Stimulated activated CD8-positive, alpha-beta memory T cell treated with anti-CD3 and anti-CD28 coated beads, Interleukin-2, amount 100 ng/mL, for 1 hour (primary cell): Measurements from ENCODE around the gene HOMER3.
"Not testable (repeated sequence)": the region's sequence is repeated elsewhere in the genome, so short reads cannot be mapped to it uniquely, and the experiment has no call there.

Experiments used
- DNase-seq, 2 donors: peaks; one replicate each; pipeline ENCODE4 v3.0.0-alpha.2; 2020; ENCODE audit warnings: low read depth in 2 of 2

Gene HOMER3

GRCh38 chr19:18924684-18925213, 16.3 kb downstream of the HOMER3 start:
- DNase-seq: no peak

DNA sequence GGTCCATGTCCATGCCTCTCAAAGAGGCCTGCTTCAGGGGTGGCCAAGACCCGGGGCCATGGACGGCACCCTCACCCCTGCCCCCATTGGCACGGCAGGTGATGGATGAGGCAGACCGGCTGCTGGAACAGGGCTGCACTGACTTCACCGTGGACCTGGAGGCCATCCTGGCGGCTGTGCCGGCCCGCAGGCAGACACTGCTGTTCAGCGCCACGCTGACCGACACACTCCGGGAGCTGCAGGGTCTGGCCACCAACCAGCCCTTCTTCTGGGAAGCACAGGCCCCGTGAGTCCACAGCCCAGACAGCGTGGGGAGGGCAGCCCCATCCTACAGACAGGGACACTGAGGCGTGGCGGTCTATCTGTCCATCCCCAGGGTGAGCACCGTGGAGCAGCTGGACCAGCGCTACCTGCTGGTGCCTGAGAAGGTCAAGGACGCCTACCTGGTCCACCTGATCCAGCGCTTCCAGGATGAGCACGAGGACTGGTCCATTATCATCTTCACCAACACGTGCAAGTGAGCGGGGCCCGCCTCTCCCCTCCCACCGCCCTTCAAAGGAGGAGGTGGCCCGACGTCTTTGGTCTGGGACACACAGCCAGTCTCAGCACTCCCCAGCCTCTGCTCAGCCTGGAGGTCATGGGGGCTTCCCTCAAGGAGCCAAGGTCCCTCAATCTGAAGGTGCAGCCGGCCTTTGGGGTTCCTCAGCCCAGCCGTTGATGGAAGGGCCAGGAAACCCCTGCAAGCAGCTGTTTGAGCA, 18.6 kb downstream of the HOMER3 start:
- no peak for DNase-seq

- DNase-seq: no peak
Measured at GRCh38 chr19:18921593-18921992, 19.4 kb downstream of the HOMER3 start.

GRCh38 chr19:18920400-18920799, 20.6 kb downstream of the HOMER3 start:
- no peak for DNase-seq

- DNase-seq: no peak
Measured at GRCh38 chr19:18919900-18920214, 21.2 kb downstream of the HOMER3 start.

DNA sequence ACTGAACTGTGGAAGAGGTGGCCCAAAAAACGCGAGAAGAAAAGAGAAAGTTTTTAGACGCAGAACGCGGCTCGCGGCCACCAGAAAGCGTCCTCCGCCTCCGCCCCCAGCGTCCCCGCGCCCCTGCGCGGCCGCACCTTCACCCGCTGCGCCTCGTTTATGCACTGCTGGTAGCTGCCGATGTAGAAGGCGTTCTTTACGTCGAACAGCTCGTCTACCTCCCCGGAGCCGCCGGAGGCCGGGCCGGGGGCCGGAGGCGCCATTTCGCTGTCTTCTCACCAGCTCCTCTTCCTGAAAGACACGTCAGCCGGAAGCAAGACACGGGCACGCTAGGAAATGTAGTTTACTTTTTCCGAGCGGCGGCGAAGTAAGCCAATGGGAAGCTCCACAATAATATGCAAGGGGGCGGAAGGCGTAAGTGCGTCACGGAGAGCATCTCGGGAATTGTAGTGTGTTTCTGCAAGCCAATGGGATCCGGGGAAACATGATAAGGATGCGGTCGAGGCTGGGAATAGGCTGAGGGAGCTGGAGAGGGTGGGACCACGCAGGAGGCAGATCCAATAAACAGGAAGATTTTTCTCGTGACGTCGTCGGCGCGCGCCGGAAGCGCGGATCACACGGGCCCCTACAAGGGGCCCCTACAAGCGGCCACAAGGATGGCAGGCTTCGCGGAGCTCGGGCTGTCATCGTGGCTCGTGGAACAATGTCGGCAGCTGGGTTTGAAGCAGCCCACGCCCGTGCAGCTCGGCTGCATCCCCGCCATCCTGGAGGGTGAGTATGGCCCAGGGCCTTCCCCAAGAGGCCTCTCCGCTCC, 21.7 kb downstream of the HOMER3 start, which contains the start of the genes COPE and DDX49:
TSS of gene COPE (minus strand) at position 302 of the 814 bp plus-strand sequence. CDS start at position 263, 39 bp downstream.
TSS of gene DDX49 (plus strand) at position 630 of the 814 bp plus-strand sequence. CDS start at position 657, 27 bp downstream.
- DNase-seq: peak; percentile 92 to 96

DNA sequence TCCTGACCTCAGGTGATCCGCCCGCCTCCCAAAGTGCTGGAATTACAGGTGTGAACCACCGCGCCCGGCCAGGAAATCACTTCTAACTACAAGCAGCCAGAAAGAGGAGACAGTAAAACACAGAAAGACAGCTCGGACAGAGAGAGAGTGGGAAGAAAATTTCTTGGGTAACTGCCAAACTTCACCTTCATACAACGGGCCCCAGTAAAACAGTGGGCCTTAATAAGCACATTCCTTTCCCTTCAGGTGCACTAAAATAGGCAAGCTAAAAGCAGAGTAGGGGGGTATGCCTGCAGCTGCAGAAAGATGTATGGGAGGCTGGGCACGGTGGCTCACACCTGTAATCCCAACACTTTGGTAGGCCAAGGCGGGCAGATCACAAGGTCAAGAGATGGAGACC, 23.4 kb downstream of the HOMER3 start:
- DNase-seq: not testable (repeated sequence)

DNA sequence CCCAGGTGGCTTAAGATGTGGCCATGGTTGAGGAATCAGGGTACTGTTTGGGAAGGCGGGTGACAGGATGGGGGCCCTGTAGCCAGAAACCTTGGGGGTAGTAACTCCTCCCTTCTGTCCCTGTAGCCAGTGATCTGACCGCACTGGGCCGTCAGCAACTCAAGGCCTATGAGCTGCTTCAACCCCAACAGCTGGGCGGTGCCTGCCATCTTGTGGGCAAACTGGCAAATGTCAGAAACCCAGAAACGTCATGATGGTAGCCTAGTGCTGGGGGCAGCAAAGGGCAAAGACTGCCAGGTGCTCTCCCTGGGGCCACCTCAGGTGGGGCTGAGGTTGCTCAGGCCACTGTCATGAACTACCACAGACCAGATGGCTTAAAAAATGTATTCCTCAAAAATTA, 25.4 kb downstream of the HOMER3 start:
- DNase-seq: no peak

DNA sequence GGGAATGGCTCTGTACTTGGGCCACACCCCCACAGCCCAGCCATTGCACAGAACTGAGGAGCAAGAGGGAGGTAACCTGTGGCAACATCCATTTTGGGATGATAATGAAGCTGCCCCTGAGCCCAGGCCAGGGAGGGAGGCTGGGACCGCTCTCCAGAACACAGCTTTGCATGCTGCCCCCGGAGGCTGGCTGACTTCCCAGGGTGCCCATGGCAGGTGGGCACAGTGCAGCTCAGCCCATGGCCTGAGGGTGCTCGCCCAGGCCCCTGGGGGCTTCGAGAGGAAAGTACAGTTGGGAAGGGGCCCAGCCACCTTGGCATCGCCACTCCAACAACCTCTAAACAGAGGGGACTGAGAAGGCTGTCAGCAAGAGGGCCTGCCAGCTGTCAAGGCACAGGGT, 27.6 kb downstream of the HOMER3 start:
- DNase-seq: no peak

GRCh38 chr19:18912933-18913332, 28.1 kb downstream of the HOMER3 start:
- no peak for DNase-seq

DNA sequence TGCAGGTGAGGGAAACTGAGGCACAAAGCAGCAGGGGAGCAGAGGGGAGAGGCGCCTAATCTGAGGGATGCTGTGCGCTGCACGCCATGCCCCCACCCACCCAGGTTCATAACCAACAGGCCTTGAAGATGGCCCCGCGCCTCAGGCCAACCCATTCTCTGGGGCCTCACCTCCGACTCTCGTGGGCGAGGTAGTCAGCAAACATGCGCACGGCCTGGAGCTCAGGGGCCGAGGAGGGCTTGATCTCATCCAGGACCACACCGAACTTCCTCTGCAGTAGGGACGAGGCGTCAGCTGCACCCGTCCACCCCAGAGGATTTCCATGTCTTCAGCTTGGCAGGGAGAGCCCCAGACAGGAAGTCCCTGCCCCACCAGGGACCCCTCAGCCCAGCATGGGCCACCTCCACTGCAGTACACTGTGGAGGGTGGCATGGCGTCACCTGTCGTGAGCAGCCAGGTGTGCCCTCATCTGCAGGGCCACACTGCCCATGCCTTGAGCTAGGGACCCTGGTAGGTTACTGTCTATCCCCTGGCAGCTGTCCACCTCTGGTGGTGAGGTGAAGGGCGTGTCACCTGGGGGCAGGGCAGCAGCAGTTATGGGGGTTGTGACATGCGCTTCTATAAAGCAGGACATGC, 30.1 kb downstream of the HOMER3 start:
- no peak for DNase-seq

DNA sequence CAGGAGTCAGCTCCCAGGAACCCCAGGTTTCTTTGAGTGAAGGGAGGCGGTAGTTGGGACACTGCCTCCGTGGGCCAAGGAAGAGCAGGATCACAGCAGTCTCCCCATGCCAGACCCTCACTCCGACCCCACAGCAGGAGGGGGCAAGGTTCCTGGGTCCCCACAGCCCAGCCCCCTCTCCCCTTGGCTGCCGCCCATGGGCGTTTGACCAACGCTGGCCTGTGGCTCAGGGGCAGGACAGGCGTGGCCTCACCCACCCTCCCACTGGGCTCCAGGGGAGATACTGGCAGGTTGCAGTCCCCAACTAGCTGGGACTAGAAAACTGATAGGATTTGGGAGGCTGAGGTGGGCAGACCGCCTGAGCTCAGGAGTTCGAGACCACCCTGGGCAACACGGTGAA, 31.0 kb downstream of the HOMER3 start:
- no peak for DNase-seq

- DNase-seq: no peak
Measured at GRCh38 chr19:18908917-18909619, 31.9 kb downstream of the HOMER3 start.

GRCh38 chr19:18906605-18907519, 34.2 kb downstream of the HOMER3 start:
- DNase-seq: no peak

DNA sequence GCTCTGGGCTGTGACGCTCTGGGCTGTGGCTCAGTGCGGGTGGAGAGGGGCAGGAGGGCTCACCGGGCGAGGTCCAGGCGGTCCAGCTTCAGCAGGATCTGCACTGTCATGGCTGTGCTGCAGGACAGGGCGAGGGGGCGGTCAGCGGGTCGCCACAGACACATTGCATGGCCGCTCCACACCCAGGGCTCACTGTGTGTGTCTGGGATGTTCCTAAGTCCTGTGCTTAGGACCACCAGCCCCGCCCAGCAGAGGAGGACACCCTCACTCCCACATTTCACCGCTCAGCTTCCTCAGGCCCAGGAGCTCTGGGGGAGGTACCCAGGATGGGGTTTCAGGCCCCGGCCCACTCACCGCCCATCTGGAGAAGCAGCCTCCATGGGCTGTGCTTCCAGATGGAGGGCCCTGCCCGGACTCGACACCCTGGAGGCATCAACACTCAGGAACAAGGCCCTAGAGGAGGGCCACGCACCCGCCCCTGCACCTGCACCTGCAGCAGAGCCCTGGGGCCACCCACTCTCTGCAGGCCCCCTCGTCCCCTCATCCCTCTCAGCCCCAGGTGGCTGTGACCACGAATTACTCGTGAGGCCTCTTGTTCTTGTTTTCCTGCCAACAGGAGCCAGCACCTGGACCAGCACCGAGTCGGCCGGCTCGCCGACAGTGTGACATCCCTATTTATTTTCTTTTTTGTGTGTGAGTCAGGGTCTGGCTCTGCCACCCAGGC, 35.3 kb downstream of the HOMER3 start:
- DNase-seq: no peak

GRCh38 chr19:18905058-18905456, 36.0 kb downstream of the HOMER3 start:
- DNase-seq: no peak

GRCh38 chr19:18904334-18905057, 36.5 kb downstream of the HOMER3 start:
- no peak for DNase-seq

GRCh38 chr19:18903156-18904037, 37.6 kb downstream of the HOMER3 start:
- DNase-seq: no peak
